GM23248 (cell line): ENCODE results near the gene ITGB4.

Source experiments
- EZH2 ChIP-seq: fragments of 200-600 bp; sonication (generic); IDR thresholded peaks from 2 replicates; pipeline ENCODE4 v1.6.1; 2018; ENCODE audit warnings: antibody characterized with exemption, mild to moderate bottlenecking; ENCODE audit not compliant: insufficient read depth, poor library complexity, severe bottlenecking
- EZH2phosphoT487 ChIP-seq: fragments of 200-600 bp; sonication (generic); IDR thresholded peaks from 2 replicates; pipeline ENCODE4 v1.6.1; 2018; ENCODE audit warnings: antibody characterized with exemption, moderate library complexity, mild to moderate bottlenecking, low read depth; ENCODE audit not compliant: insufficient read depth

GRCh38 chr17:75721463-75722011 is 278 bp downstream of the ITGB4 start:
- TF ChIP-seq EZH2phosphoT487, result no peak
- TF ChIP-seq EZH2, result no peak
